Measurements from ENCODE around the gene RAMP2. TPM values are rescaled to one million over a fixed set of nuclear protein-coding genes. Genes with fewer than 3 reads are reported as not detected.
A peak's percentile ranks its signal among the peaks of the same experiment; 100 is the strongest.

Gene RAMP2
- total and polyA plus RNA-seq, 4 donors: 43.8 to 101 (median 60.8) TPM

DNA sequence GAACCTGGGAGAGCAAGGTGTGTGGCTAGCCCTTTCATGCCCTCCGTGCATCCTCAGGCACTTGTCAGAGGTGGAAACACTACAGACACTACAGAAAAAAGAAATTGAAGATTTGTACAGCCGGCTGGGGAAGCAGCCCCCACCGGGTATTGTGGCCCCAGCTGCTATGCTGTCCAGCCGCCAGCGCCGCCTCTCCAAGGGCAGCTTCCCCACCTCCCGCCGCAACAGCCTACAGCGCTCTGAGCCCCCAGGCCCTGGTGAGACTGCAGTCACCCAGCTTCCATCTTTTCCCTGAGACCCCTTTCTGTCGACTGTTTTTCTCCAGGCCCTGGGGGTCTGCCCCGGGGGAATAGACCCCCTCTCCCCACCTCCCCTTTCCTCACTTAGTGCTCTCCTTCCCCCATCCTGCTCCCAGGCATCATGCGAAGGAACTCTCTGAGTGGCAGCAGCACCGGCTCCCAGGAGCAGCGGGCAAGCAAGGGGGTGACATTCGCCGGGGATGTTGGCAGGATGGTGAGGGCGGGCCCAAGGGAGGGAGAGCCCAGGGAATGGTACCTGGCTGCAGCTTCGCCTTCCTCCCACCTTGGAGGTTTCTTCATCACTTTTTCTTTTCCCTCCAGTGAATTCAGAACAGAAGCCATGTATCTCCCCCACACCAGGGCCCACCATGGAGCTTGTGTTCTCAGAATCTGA is 35.2 kb downstream of the RAMP2 start:
- ATAC-seq (ENCODE audit: insufficient read depth, low FRiP score): no peak
- no peak for DNase-seq

DNA sequence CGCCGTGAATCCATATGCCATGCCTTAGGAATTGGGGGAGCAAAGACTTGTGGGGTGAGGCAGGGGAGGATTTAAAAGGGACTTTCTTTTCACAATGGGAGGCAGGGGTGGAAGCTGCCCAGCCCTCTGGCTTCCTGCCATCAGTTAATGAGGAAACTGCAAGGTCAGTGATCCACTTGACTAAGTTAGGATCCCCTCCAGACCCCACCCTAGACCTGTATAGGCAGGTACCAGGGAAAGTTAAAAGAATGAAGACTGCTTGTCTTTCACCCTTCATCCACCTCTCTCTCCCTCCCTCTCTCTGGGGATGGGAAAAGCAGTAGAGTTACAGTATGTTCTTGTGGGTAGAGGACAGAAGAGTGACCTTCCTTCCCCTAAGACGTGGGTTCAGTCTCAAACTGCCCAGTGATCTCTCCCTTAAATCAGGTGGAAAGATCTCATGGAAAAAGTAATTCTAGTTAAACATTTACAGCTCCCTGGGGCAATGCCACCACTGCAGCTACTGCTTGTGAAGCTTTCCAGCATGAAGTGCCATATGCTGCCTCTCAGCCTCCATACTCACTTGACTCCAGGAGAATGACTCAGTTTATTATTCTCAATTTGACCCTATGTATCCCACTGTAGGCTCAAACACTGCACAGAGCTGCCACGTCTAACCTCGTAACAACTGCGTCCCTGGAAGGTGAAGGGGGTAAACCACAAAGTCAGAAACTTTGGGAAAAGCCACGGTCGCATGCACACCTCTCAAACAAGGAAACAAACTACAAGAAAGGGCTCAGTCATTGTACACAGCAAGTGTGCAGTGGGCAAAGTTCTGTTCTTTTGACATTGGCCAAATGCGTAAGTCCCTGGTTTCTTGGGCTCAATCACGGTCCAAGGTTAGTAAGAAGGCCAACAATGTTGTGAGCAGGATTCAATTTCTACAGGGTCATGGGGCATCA is 36.3 kb downstream of the RAMP2 start:
- Histone ChIP-seq H3K27me3 (ENCODE audit: control insufficient read depth in 3 of 3, insufficient read depth in 3 of 3, low read length in 2 of 3) (no peaks in the 10 kb centered on the region), H3K36me3 (ENCODE audit: control insufficient read depth in 4 of 4, insufficient read depth in 4 of 4, low read length in 4 of 4) (peaks cover 0 to 6% (median 4%) of the 10 kb centered on the region in 4 donors), H3K4me3 (peak overlapping the region; percentile 46), H3K9me3 (ENCODE audit: control insufficient read depth in 4 of 4, insufficient read depth in 3 of 4, low read length in 3 of 4) (no peaks in the 10 kb centered on the region), H3K27ac (ENCODE audit: low read depth in 1 of 2, low read length in 1 of 2) (peak overlapping the region in 1 of 2 donors; percentile 56), H3K9ac (ENCODE audit: insufficient read depth in 1 of 2, low read length in 2 of 2) (peak overlapping the region; percentile 91 to 93), H3K4me1 (ENCODE audit: control insufficient read depth in 5 of 5, insufficient read depth in 5 of 5, low read length in 5 of 5) (peaks cover 5 to 14% (median 8%) of the 10 kb centered on the region in 5 donors)
- DNase-seq: no peak
- ATAC-seq (ENCODE audit: insufficient read depth, low FRiP score): no peak
- WGBS, 2 donors: 71 to 83% methylated on average over 10 of the region's 10 CpGs
- TF ChIP-seq, protein P1, sequence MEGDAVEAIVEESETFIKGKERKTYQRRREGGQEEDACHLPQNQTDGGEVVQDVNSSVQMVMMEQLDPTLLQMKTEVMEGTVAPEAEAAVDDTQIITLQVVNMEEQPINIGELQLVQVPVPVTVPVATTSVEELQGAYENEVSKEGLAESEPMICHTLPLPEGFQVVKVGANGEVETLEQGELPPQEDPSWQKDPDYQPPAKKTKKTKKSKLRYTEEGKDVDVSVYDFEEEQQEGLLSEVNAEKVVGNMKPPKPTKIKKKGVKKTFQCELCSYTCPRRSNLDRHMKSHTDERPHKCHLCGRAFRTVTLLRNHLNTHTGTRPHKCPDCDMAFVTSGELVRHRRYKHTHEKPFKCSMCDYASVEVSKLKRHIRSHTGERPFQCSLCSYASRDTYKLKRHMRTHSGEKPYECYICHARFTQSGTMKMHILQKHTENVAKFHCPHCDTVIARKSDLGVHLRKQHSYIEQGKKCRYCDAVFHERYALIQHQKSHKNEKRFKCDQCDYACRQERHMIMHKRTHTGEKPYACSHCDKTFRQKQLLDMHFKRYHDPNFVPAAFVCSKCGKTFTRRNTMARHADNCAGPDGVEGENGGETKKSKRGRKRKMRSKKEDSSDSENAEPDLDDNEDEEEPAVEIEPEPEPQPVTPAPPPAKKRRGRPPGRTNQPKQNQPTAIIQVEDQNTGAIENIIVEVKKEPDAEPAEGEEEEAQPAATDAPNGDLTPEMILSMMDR (IDR thresholded peaks at IDR 0.05; ENCODE audit: control extremely low read depth, extremely low read depth): no peak

More for the DNA sequence above, 35.2 kb downstream of the RAMP2 start:
- Histone ChIP-seq H3K4me1 (ENCODE audit: control insufficient read depth in 5 of 5, insufficient read depth in 5 of 5, low read length in 5 of 5) (peaks cover 5 to 14% (median 8%) of the 10 kb centered on the region in 5 donors), H3K36me3 (ENCODE audit: control insufficient read depth in 4 of 4, insufficient read depth in 4 of 4, low read length in 4 of 4) (peaks cover 0 to 6% (median 4%) of the 10 kb centered on the region in 4 donors), H3K9me3 (ENCODE audit: control insufficient read depth in 4 of 4, insufficient read depth in 3 of 4, low read length in 3 of 4) (no peaks in the 10 kb centered on the region), H3K9ac (ENCODE audit: insufficient read depth in 1 of 2, low read length in 2 of 2) (no peak overlapping the region), H3K27ac (ENCODE audit: low read depth in 1 of 2, low read length in 1 of 2) (no peak overlapping the region), H3K4me3 (no peak overlapping the region), H3K27me3 (ENCODE audit: control insufficient read depth in 3 of 3, insufficient read depth in 3 of 3, low read length in 2 of 3) (no peaks in the 10 kb centered on the region)
- TF ChIP-seq, protein P1 (IDR thresholded peaks at IDR 0.05; ENCODE audit: control extremely low read depth, extremely low read depth): no peak
- 91 to 95% methylated on average over 18 of the region's 18 CpGs for WGBS, 2 donors

DNA sequence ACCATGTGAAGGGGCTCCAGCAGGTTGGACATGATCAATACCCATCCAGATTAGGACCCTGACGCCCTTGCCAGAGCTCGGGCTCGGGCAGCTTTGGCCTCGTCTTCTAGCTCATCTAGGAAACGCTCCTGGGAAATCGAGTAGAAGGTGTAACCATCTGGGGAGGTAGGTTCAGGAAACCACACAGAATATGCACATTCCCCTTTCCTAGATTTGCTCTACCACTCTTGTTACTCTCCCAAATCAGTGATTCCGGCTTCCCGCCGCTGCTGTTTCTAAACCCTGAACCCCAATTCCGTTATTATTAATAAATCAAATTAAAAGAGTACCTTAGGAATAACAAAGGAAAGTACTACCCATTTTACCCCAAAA is 37.0 kb downstream of the RAMP2 start:
- Histone ChIP-seq H3K4me3 (peak overlapping the region; percentile 91), H3K36me3 (ENCODE audit: control insufficient read depth in 4 of 4, insufficient read depth in 4 of 4, low read length in 4 of 4) (peaks cover 0 to 6% (median 4%) of the 10 kb centered on the region in 4 donors), H3K27ac (ENCODE audit: low read depth in 1 of 2, low read length in 1 of 2) (peak overlapping the region; percentile 27 to 89), H3K27me3 (ENCODE audit: control insufficient read depth in 3 of 3, insufficient read depth in 3 of 3, low read length in 2 of 3) (no peaks in the 10 kb centered on the region), H3K9ac (ENCODE audit: insufficient read depth in 1 of 2, low read length in 2 of 2) (peak overlapping the region; percentile 91 to 93), H3K9me3 (ENCODE audit: control insufficient read depth in 4 of 4, insufficient read depth in 3 of 4, low read length in 3 of 4) (no peaks in the 10 kb centered on the region), H3K4me1 (ENCODE audit: control insufficient read depth in 5 of 5, insufficient read depth in 5 of 5, low read length in 5 of 5) (peaks cover 5 to 15% (median 10%) of the 10 kb centered on the region in 5 donors)
- TF ChIP-seq, protein P1 (IDR thresholded peaks at IDR 0.05; ENCODE audit: control extremely low read depth, extremely low read depth): no peak
- DNase-seq (no peak), ATAC-seq (ENCODE audit: insufficient read depth, low FRiP score) (no peak)
- WGBS, 2 donors: 11 to 17% methylated on average over 10 of the region's 10 CpGs
